GM18526 (cell line): ENCODE data around the gene ZNF385B.

Experiments used
- POLR2A ChIP-seq: IDR thresholded peaks from 3 replicates; pipeline ENCODE4 v1.6.1; 2011; ENCODE audit not compliant: insufficient read length; ENCODE audit errors: extremely low read depth

Gene ZNF385B

DNA sequence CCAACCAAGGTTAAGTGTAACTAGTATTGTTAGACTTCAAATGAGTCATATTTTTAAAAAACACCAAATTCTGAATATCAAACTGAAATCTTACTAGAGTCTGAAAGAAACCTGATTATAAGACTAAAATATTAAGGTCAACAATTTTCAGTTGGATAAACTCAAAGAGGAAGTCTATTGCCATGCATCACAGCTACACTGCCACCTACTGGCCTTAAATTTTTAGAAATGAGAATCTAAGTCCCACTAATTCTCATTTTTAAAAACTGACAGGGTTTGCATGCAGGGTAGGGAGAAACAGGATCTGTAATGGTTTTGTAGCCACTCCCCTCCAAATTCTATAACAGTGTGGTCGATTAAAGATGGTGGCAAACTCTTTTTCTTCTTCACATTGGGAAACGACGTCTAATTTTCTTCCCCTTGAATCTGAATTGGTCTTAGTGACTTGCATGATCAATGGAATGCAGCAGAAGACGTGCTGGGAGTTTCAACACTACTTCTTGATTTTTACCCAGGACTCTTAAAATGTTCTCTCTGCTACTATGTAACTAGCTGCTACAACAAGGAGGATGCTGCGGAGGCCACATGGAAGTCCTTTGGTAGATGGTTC is 420.7 kb downstream of the ZNF385B start:
- no peak for TF ChIP-seq POLR2A

- TF ChIP-seq POLR2A: no peak
Measured at GRCh38 chr2:179438654-179439053, 422.8 kb downstream of the ZNF385B start.

DNA sequence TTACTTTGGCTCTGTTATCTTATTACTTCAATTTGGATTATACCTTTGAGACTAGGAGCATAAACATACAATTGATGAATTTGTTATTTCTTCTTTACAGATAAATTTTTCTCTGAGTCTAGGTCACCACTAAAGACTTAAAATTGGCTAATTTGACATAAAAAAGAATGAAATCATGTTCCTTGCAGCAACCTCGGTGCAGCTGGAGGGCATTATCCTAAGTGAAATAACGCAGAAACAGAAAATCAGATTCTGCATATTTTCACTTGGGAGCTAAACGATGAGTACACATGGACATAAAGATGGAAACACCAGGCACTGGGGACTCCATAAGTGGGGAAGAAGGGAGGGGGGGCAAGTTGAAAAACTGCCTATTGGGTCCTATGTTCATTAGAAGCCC is 424.0 kb downstream of the ZNF385B start:
- no peak for TF ChIP-seq POLR2A

DNA sequence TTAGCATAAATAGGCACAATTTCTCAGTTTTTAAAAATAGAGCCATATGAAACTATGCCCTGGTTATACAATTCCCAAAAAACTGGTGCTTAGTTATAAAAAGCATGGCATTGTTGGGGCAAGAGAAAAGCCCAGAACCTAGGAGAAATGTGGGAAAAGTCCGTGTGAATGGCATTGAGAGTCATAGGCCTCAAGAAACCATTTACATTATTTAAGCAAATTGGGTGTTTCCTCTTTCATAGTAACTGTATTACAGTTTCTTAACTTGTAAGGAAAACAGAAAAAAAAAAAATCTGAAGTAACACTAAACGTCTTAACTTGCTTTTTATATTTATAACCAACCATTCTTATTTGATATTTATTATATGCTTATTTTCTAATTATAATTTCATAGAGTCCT is 425.8 kb downstream of the ZNF385B start:
- TF ChIP-seq POLR2A: no peak

GRCh38 chr2:179435000-179435399 is 426.4 kb downstream of the ZNF385B start:
- TF ChIP-seq POLR2A: no peak

- TF ChIP-seq POLR2A: no peak
Measured at GRCh38 chr2:179434357-179434756, 427.1 kb downstream of the ZNF385B start.

DNA sequence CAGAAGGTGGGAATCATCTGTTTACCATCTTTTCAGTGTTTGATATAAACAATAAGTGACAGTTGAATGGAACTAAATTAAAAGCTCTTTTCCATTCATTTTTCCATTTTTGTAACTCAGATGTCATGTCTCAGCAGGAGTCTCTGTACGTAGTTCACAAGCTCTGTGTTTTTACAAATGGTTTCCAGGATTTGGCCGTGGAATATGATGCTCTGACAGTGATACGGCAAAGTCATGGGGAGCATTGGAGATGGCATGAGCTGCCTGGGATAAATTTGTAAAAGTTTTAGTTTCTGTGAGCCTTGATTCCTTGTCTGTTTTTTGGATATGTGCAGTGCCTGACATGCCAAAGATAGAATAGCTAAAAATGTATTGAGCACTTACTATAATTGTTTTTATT is 428.7 kb downstream of the ZNF385B start:
- no peak for TF ChIP-seq POLR2A

DNA sequence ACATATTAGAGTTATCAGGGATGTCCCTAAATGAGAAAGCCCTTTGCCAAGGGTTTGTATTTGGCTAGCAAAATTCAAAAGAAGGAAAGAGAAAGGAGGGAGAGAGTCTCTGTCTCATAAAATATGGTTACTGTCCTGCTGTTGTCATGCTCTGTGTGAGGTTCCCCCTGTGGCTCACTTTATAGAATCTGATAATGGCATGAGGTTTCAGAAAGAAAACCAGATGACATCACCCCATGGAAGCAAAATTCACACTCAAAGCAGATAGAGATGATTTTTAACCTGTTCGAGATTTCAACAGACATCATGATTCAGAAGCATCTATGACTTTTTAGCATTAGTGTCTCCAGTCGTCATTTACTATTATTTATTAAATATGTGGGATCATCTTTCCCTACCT is 431.8 kb downstream of the ZNF385B start:
- TF ChIP-seq POLR2A: no peak

- TF ChIP-seq POLR2A: no peak
Measured at GRCh38 chr2:179429060-179429471, 432.3 kb downstream of the ZNF385B start.

GRCh38 chr2:179428649-179429048 is 432.8 kb downstream of the ZNF385B start:
- no peak for TF ChIP-seq POLR2A

DNA sequence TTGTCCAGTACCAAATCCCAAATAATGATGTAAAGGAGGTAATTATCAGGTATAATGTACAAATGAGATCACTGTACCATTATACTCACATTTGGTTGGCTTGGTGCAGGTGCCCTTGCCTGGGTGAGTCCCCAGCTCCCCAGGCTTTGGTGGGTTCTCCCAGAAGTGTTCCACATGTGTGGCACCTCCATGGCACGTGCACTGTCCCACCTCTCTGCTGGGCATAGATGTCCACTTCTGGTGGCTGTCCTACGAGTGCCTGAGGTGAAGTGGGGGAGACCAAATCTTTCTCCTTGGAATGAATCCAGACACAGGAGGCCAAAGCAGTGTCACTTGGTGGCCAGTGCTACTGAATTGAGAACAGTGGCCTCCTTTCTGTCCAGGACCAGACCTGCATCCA is 434.3 kb downstream of the ZNF385B start:
- no peak for TF ChIP-seq POLR2A

- TF ChIP-seq POLR2A: no peak
Measured at GRCh38 chr2:179424571-179424970, 436.8 kb downstream of the ZNF385B start.

DNA sequence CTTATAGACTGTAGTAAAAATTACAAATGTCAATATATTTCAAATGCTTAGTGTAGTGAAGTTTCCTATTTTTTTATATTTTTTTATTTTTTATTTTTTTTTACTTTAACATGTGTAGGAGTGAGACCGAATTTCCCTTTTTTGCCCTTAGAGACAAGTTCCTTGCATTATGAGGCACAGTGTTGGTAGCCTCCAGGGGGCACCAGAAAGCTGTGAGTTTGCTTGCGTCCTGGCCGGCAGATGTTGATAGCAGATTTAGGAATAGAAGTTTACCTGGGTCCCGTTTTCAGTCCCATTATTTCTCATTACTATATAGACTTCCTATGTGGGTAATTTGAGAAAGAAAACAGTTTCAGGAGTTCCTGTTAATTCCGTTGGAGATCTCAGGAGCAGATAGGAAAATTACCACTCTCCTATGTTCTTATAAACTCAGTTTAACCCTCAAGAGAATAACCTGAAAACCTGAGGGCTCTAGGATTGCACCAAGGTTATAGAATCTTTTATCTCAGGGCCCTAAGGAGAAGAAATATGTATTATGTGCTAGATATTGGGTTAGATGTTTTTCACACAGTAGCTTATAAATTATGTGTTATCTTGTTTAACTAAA is 439.3 kb downstream of the ZNF385B start:
- no peak for TF ChIP-seq POLR2A

DNA sequence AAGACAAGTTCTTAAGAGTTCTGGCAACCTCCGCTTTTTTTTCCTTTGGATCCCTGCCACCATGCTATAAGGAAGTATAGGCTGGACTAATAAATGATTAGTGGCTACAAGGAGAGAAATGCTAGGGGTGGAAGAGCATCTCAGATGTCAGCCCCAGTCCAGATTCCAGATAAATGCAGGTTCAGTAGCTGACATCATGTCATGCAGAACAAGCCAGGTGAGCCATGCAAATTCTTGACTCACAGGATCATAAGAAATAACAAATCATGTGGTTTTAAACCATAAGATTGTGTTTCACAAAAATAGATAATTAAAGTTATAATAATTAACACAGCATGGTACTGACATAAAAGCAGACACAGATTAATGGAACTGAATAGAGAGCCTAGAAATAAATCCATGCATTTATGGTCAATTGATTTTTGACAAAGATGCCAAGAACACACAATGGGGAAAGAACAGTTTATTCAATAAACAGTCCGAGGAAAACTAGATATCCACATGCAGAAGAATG is 443.9 kb downstream of the ZNF385B start:
- TF ChIP-seq POLR2A: no peak

DNA sequence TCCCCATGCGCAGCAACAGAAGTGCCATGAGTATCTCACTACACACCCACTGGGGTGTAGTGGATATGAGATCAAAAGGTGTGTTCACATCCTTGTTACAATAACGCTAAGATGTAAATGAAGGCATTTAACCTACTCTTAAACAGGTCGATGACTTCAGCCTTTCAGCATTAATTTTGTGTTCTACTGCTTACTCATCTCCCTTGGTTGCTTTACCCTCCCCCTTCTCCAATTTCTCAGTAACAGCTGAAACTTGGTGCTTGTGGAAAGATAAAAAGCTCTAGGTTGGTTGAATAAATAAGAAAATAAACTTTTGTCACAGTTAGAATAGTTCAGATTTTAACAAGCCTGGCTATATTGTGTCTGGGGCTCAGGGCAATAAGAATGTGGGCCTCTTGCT is 449.3 kb downstream of the ZNF385B start:
- no peak for TF ChIP-seq POLR2A

DNA sequence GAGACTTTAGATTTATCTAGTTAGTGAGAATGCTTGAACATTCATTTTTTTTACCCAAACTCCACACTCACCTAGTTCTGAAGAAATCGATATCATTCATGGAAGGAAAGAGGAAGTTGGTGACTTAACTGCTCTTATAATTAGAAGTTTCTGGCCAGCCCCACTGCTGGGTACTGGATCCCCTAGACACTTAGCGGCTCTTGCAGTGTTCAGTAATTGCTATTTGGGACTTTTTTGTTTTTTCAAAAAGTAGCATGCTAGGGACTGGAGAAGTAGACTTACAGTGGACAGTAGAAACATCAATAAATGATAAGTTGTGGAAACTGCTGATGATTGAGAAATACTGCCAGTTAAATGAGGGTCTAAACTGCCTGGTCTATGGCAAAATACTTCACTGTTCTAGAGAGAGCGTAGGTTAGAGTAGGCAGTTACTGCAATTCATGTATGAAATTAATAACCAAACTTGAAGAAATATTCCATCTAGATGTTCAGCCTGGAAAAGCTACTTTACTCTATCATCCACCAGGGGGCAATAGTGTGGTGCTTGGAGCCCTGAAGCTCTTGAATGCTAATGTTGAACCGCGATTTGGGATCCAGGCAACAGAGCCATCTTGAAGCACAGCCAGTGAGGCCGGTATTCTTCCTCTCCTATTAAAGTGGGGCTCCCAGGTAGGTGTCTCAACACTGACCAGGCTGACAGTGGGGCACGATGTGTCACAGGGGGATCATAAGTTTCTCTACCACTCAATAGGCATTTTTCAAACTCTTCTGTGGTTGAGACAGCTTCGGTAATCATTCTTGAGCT is 450.7 kb downstream of the ZNF385B start:
- no peak for TF ChIP-seq POLR2A
